Uterus (tissue), 2 donors: ENCODE data around the gene VNN1.

Source experiments
- POLR2A ChIP-seq, 2 donors: fragments of 450-650 bp; IDR thresholded peaks; one replicate each; pipeline ENCODE4 v1.6.1; 2016; ENCODE audit warnings: antibody characterized with exemption in 2 of 2, mild to moderate bottlenecking in 1 of 2, moderate library complexity in 1 of 2
- TF ChIP-seq, protein P1 (sequence below), 4 experiments: fragments of 200-600 bp in 2 of 4; fragments of 450-650 bp in 2 of 4; sonication (generic) in 2 of 4; IDR thresholded peaks; one replicate each; pipeline ENCODE4 v1.5.1; 2016 to 2019; ENCODE audit warnings: antibody characterized with exemption in 4 of 4, mild to moderate bottlenecking in 2 of 4, moderate library complexity in 1 of 4

- TF ChIP-seq, protein P1, sequence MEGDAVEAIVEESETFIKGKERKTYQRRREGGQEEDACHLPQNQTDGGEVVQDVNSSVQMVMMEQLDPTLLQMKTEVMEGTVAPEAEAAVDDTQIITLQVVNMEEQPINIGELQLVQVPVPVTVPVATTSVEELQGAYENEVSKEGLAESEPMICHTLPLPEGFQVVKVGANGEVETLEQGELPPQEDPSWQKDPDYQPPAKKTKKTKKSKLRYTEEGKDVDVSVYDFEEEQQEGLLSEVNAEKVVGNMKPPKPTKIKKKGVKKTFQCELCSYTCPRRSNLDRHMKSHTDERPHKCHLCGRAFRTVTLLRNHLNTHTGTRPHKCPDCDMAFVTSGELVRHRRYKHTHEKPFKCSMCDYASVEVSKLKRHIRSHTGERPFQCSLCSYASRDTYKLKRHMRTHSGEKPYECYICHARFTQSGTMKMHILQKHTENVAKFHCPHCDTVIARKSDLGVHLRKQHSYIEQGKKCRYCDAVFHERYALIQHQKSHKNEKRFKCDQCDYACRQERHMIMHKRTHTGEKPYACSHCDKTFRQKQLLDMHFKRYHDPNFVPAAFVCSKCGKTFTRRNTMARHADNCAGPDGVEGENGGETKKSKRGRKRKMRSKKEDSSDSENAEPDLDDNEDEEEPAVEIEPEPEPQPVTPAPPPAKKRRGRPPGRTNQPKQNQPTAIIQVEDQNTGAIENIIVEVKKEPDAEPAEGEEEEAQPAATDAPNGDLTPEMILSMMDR (IDR thresholded peaks at IDR 0.05), result no peak
- TF ChIP-seq POLR2A (IDR thresholded peaks at IDR 0.05), result no peak
Observed at GRCh38 chr6:132736239-132736638, 22.4 kb upstream of the VNN1 start.
